Adrenal gland (tissue), 5 donors: ENCODE measurements around the gene AUH.

Experiments
- CTCF ChIP-seq, 6 experiments: fragments of 450-650 bp in 4 of 6; fragments of 200-600 bp in 2 of 6; sonication (generic) in 1 of 6; IDR thresholded peaks; 1 replicate in 5 of 6; 2 replicates in 1 of 6; pipeline versions ENCODE4 v1.5.1 to v1.8.0; 2016 to 2021; ENCODE audit warnings: antibody characterized with exemption in 6 of 6, mild to moderate bottlenecking in 2 of 6, moderate library complexity in 1 of 6
- POLR2A ChIP-seq, 2 donors: fragments of 450-650 bp; IDR thresholded peaks; one replicate each; pipeline ENCODE4 v1.6.1; 2017; ENCODE audit warnings: antibody characterized with exemption in 2 of 2, mild to moderate bottlenecking in 2 of 2, moderate library complexity in 1 of 2
- donor health status: DM: no; HTN: no; CAD: no.

GRCh38 chr9:91198405-91198804 is 163.3 kb downstream of the AUH start:
- no peak for TF ChIP-seq CTCF (IDR thresholded peaks at IDR 0.05)
- TF ChIP-seq POLR2A (IDR thresholded peaks at IDR 0.05): no peak
